Activated CD4-positive, CD25-positive, alpha-beta regulatory T cell treated with anti-CD3 and anti-CD28 coated beads, Interleukin-2, amount 50 U/mL, for 16 hours (primary cell): ENCODE measurements around the gene USP40.
A peak's percentile ranks its signal among the peaks of the same experiment; 100 is the strongest.
"Not testable (repeated sequence)": the region's sequence is repeated elsewhere in the genome, so short reads cannot be mapped to it uniquely, and the experiment has no call there.

Experiments used
- DNase-seq: peaks from one replicate; pipeline ENCODE4 v3.0.0-alpha.2; 2020; ENCODE audit warnings: low read depth, low spot score

USP40 gene

GRCh38 chr2:233566141-233566956, at the start of gene USP40:
TSS of gene USP40 (minus strand) at chr2:233566782. CDS start at chr2:233565554, 1,228 bp downstream.
- peak; percentile 24 for DNase-seq

GRCh38 chr2:233611284-233611683, 44.7 kb upstream of the USP40 start:
- no peak for DNase-seq

GRCh38 chr2:233605680-233606079, 39.1 kb upstream of the USP40 start:
- DNase-seq: no peak

GRCh38 chr2:233604826-233605225, 38.2 kb upstream of the USP40 start:
- no peak for DNase-seq

GRCh38 chr2:233603520-233603919, 36.9 kb upstream of the USP40 start:
- no peak for DNase-seq

GRCh38 chr2:233602076-233602475, 35.5 kb upstream of the USP40 start:
- DNase-seq: no peak

GRCh38 chr2:233600386-233600785, 33.8 kb upstream of the USP40 start:
- DNase-seq: no peak

- no peak for DNase-seq
These were observed 32.4 kb upstream of the USP40 start for GRCh38 chr2:233598952-233599351.

GRCh38 chr2:233597522-233597921, 30.9 kb upstream of the USP40 start:
- no peak for DNase-seq

- DNase-seq: no peak
These were observed 26.6 kb upstream of the USP40 start for GRCh38 chr2:233593201-233593600.

- not testable (repeated sequence) for DNase-seq
These were observed 26.1 kb upstream of the USP40 start for GRCh38 chr2:233592706-233593105.

- DNase-seq: no peak
These were observed 21.8 kb upstream of the USP40 start for GRCh38 chr2:233588400-233588799.

- DNase-seq: no peak
These were observed 17.6 kb upstream of the USP40 start for GRCh38 chr2:233584210-233584609.

- not testable (repeated sequence) for DNase-seq
These were observed 16.8 kb upstream of the USP40 start for GRCh38 chr2:233583217-233583965.

- DNase-seq: not testable (repeated sequence)
These were observed 10.8 kb upstream of the USP40 start for GRCh38 chr2:233577341-233577740.

- no peak for DNase-seq
These were observed 5.9 kb upstream of the USP40 start for GRCh38 chr2:233572468-233572867.

GRCh38 chr2:233571462-233571861, 4.9 kb upstream of the USP40 start:
- no peak for DNase-seq

GRCh38 chr2:233571001-233571400, 4.4 kb upstream of the USP40 start:
- no peak for DNase-seq

GRCh38 chr2:233565685-233566140, 869 bp downstream of the USP40 start:
- DNase-seq: no peak

- no peak for DNase-seq
These were observed 2.7 kb downstream of the USP40 start for GRCh38 chr2:233563663-233564430.

- no peak for DNase-seq
These were observed 9.5 kb downstream of the USP40 start for GRCh38 chr2:233556881-233557736.
